HEK293 (cell line): ENCODE results near the gene TAF1D.

Source experiments
- ATF2 ChIP-seq: fragments of 450-650 bp; formaldehyde crosslinking; IDR thresholded peaks from 2 replicates; pipeline ENCODE4 v1.5.1; 2016; ENCODE audit warnings: missing biosample characterization, missing genetic modification characterization, low read depth
- CTCF ChIP-seq: fragments of 450-650 bp; formaldehyde crosslinking; IDR thresholded peaks from 2 replicates; pipeline ENCODE4 v1.5.1; 2016; ENCODE audit warnings: missing biosample characterization, missing genetic modification characterization
- GLIS2 ChIP-seq: fragments of 450-650 bp; formaldehyde crosslinking; IDR thresholded peaks from 2 replicates; pipeline ENCODE4 v1.5.1; 2016; ENCODE audit warnings: missing biosample characterization, missing genetic modification characterization
- INSM2 ChIP-seq: fragments of 450-650 bp; formaldehyde crosslinking; IDR thresholded peaks from 2 replicates; pipeline ENCODE4 v1.5.1; 2016; ENCODE audit warnings: missing biosample characterization, missing genetic modification characterization
- PBX3 ChIP-seq: sonication (generic); formaldehyde crosslinking; IDR thresholded peaks from 2 replicates; pipeline ENCODE4 v1.8.1; 2022; ENCODE audit warnings: mild to moderate bottlenecking, moderate library complexity, missing genetic modification reagents
- ZBTB1 ChIP-seq: fragments of 450-650 bp; formaldehyde crosslinking; IDR thresholded peaks from 2 replicates; pipeline ENCODE4 v1.5.1; 2016; ENCODE audit warnings: missing biosample characterization, missing genetic modification characterization
- ZNF133 ChIP-seq: fragments of 450-650 bp; formaldehyde crosslinking; IDR thresholded peaks from 2 replicates; pipeline ENCODE4 v1.5.1; 2016; ENCODE audit warnings: missing biosample characterization, missing genetic modification characterization
- ZNF138 ChIP-seq: fragments of 450-650 bp; formaldehyde crosslinking; IDR thresholded peaks from 2 replicates; pipeline ENCODE4 v1.5.1; 2016; ENCODE audit warnings: missing biosample characterization, missing genetic modification characterization, borderline replicate concordance
- ZNF391 ChIP-seq: fragments of 450-650 bp; formaldehyde crosslinking; IDR thresholded peaks from 2 replicates; pipeline ENCODE4 v1.5.1; 2016; ENCODE audit warnings: low read depth, missing biosample characterization, missing genetic modification characterization, borderline replicate concordance
- ZNF561 ChIP-seq: fragments of 450-650 bp; IDR thresholded peaks from 2 replicates; pipeline ENCODE4 v1.5.1; 2018; ENCODE audit warnings: missing biosample characterization, missing genetic modification characterization, borderline replicate concordance
- ZNF704 ChIP-seq: fragments of 450-650 bp; formaldehyde crosslinking; IDR thresholded peaks from 2 replicates; pipeline ENCODE4 v1.5.1; 2016; ENCODE audit warnings: missing biosample characterization, missing genetic modification characterization

- TF ChIP-seq ZNF704 (tag by site-specific recombination) (no peak), PBX3 (no peak), CTCF (no peak), ZNF561 (tag by site-specific recombination) (no peak), GLIS2 (no peak), ZNF133 (no peak), INSM2 (tag by site-specific recombination) (no peak), ATF2 (no peak), ZNF138 (tag by site-specific recombination) (no peak), ZNF391 (tag by site-specific recombination) (no peak), ZBTB1 (tag by site-specific recombination) (no peak)
These were observed 31.1 kb downstream of the TAF1D start for GRCh38 chr11:93710239-93710638.
